Activated CD4-positive, alpha-beta T cell treated with anti-CD3 and anti-CD28 coated beads, Interleukin-10, Interleukin-2, amounts not matched to agents 100 ng/mL and 50 ng/mL, durations not matched to agents 16 hours and 8 hours (primary cell): Measurements from ENCODE around the gene CORO1C.

Source experiments
- DNase-seq: peaks from one replicate; pipeline ENCODE4 v3.0.0-alpha.2; 2020

Gene CORO1C

DNA sequence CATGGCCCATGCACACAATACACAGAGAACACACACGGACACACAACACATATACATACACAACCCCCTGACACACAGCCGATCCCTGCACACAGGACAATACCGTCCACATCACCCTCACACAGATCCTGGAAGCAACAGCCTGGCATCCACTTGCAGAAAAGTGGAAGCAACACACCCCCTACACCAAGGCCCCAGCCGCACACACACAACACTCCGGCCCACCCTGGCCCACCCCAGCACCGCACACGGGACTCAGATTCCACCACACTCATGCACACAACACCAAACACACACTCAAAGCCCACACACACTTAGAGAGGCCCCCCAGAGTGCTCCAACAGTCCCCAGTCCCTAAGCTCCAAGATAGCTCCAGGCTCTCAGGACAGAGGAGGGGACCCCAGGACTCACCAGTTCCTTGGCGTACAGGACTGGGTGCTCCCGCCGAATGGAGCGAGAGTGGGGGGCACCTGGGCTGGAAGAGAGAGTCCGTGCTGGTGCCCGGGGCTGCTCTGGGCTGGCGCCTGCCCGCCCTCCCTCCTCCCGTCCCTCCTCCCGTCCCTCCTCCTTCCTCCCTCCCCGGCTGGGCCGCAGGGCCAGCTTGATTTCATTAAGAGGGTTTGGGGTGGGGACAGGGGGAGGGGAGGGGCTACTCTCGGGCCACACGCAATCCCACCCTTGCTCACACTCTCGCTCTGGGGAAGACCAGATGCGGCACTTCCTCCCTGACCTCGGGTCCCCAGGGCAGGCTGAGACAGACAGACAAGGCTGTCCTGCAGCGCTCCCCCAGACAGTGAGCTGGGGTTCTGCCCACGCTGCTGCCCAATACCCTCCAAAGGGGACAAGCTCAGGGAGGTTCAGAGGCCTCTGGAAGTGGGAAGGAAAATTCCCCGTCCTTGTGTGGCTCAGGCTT is 133.5 kb downstream of the CORO1C start, which contains the start of gene TMEM119:
TMEM119 (minus strand) TSS at position 526 of the 913 bp plus-strand sequence. CDS start 5,701 bp downstream, outside the sequence.
- DNase-seq = no peak

DNA sequence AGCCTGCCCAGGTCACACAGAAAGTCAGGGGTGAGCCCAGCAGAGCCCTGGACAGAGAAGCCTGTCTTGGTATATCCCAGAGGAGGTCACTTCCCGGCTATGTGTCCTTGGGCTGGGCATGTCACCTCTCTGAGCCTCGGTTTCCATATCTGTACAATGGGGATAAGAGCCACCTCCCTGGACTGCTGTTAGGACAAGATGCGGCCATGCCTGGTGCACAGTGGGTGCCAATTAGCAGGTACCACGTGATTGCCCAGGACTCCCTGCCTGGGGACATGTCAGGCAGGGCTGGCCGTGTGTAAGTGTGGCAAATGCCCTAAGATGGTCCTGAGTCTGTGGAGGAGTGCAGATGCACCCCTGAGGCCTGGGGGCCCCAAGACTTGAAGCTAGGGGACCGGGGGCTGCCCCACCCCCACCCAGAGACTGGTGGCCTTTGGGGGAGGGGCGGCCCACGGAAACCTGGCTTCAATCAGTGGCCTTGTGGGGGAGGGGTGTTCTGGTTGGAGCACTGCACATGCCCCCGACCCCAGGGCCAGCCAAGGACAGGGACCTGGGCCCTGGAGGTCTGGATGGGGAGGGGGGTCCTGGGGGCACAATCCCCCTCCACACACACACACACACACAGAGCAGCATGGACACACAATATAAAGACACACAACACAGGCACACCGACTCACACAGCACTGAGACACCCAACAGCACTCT is 134.3 kb downstream of the CORO1C start:
- DNase-seq = no peak

DNA sequence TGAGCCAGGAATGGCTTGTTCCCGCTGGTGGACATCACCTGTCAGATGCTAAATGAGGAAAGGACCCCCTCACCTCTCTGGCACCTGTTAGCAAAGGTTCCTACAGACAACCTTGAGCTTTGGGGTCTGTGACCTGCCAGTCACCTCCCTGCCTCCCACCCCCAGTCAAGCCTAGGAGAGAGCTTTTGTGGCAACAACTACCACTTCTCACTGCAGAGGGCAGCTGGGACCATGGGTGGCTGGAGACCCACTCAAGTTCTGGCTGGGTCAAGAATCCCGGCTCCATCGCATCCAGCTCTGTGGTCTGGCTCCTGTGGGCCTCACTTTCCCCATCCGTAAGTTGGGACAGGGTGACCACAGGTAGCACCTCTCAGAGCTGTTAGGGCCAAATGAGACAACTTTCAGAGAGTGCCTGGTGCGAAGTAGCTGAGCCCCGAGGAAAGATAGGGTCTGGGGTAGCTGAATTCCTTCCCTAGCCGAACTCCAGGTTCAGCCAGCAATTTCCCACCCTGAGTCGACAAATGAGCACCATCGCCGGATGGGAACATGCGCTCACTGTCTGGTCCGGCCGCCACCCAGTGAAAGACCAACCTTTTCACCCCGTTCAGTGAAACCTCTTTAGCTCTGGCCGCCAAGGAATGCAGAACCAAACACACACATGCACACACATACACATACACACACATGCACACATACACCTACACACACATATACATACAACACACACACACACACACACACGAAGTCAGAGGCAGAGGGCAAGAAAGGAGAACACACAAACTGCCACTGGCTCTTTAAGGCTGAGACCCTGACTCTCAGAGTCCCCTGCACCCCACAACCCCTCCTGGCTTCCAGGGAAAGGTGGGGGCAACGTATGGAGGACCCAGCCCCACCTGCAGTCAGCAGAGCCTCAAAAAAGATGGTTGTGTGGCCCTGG is 135.3 kb downstream of the CORO1C start:
- DNase-seq = no peak
